Stimulated activated CD8-positive, alpha-beta memory T cell treated with anti-CD3 and anti-CD28 coated beads, Interleukin-7, amount 100 ng/mL, for 24 hours (primary cell): Measurements from ENCODE around the gene ZDHHC14.

Source experiments
- DNase-seq: peaks from one replicate; pipeline ENCODE4 v3.0.0-alpha.2; 2020; ENCODE audit warnings: low read depth

The ZDHHC14 gene

GRCh38 chr6:157534977-157535339 is 154.0 kb downstream of the ZDHHC14 start:
- DNase-seq: no peak

GRCh38 chr6:157535340-157536222 is 154.6 kb downstream of the ZDHHC14 start:
- no peak for DNase-seq

- no peak for DNase-seq
Measured at GRCh38 chr6:157536223-157536545, 155.2 kb downstream of the ZDHHC14 start.

- no peak for DNase-seq
Measured at GRCh38 chr6:157537556-157537955, 156.6 kb downstream of the ZDHHC14 start.

- DNase-seq: no peak
Measured at GRCh38 chr6:157538168-157538567, 157.2 kb downstream of the ZDHHC14 start.

GRCh38 chr6:157538698-157539097 is 157.7 kb downstream of the ZDHHC14 start:
- DNase-seq: no peak

GRCh38 chr6:157539421-157539822 is 158.4 kb downstream of the ZDHHC14 start:
- no peak for DNase-seq

GRCh38 chr6:157539900-157540752 is 159.1 kb downstream of the ZDHHC14 start:
- no peak for DNase-seq

GRCh38 chr6:157541618-157542413 is 160.8 kb downstream of the ZDHHC14 start:
- no peak for DNase-seq

GRCh38 chr6:157542414-157543160 is 161.6 kb downstream of the ZDHHC14 start:
- DNase-seq: no peak

- DNase-seq: no peak
Measured at GRCh38 chr6:157546321-157546720, 165.3 kb downstream of the ZDHHC14 start.

GRCh38 chr6:157547112-157547511 is 166.1 kb downstream of the ZDHHC14 start:
- DNase-seq: no peak

GRCh38 chr6:157548635-157549467 is 167.9 kb downstream of the ZDHHC14 start:
- DNase-seq: no peak

- DNase-seq: no peak
Measured at GRCh38 chr6:157549468-157549745, 168.4 kb downstream of the ZDHHC14 start.

GRCh38 chr6:157550114-157550989 is 169.4 kb downstream of the ZDHHC14 start:
- no peak for DNase-seq

- DNase-seq: no peak
Measured at GRCh38 chr6:157551041-157551832, 170.2 kb downstream of the ZDHHC14 start.

GRCh38 chr6:157552081-157552747 is 171.2 kb downstream of the ZDHHC14 start:
- no peak for DNase-seq

GRCh38 chr6:157552820-157553485 is 172.0 kb downstream of the ZDHHC14 start:
- no peak for DNase-seq
